HK-2 (cell line): ENCODE results near the gene IGLON5.

Source experiments
- DNase-seq: peaks from one replicate; pipeline ENCODE4 v3.0.0-alpha.2; 2018; ENCODE audit not compliant: unreplicated experiment

IGLON5 gene

GRCh38 chr19:51338563-51339312 lies 27.3 kb downstream of the IGLON5 start:
- peak; percentile 85 for DNase-seq

- no peak for DNase-seq
These were observed 27.9 kb downstream of the IGLON5 start for GRCh38 chr19:51339313-51339686.

DNA sequence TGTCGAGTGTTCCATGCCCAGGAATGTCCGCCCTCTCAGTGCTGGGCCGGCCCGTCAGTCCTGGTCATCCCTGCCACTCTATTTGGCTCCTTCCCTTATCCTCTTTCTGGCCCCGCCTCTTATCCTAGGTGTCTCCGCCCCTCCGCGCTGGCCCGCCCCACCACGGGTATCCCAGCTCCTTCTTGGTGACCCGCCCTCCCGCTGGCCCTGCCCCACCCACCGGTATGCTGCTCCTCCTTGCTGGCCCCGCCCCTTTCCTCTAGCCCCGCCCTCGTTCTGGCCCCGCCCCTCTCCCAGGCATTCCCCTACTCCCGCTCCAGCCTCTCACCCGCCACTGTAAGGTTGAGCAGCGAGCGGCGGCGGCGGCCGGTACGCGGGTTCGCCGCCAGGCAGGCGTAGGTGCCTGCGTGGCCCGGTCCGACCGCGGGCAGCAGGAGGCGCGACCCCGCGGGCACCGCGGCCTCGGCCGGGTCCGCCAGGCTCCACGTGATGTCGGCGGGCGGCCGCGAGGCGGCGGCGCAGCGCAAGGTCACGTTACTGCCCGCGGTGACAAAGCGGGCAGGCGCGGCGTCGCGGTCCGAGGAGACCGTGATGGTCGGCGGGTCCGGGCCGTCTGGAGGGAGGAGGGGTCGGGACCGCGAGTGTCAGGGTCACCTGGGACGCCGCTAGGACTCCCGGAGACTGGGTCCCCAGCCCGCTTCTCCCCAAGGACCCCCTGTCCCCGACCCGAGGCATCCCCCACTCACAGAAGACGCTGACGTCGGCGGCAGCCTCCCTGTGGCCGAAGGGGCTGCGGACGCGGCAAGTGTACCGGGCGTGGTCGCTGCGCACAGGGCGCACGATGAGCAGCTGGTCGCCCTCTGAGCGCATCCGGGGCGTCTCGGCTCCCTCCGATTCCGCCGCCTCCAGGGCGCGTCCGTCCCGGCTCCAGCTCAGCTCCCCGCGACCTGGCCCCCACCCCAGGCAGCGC lies 28.5 kb downstream of the IGLON5 start:
- peak; percentile 100 for DNase-seq

GRCh38 chr19:51341066-51341465 lies 29.6 kb downstream of the IGLON5 start:
- DNase-seq = no peak

GRCh38 chr19:51341976-51342580 lies 30.6 kb downstream of the IGLON5 start, which contains the start of gene VSIG10L:
TSS of gene VSIG10L (minus strand) at chr19:51342139. CDS start at chr19:51342124, 15 bp downstream.
- no peak for DNase-seq

- no peak for DNase-seq
These were observed 31.5 kb downstream of the IGLON5 start for GRCh38 chr19:51342631-51343569.

DNA sequence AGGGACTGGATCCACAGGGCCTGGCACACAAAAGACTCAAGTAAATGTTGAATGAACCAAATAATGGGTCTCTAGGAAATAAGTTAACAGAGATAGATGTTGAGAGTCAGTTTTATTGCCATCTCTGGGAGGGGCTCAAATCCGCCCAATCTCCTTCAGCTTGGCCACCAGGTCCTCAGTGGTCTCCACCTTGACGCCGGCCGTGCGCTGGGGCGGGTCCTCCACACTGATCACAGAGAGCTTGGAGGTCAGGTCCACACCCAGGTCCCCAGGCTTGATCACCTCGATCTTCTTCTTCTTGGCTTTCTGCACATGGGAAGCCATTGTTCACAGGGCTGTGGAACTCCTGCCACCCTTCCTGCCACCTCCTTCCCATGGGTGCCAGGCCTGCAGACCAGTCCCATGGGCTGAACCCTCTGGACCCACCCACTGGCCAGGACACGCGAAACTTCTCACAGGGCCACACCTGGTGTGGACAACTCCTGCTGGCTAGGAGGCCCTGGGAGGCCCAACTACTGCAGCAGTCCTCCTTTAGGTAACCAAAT lies 33.7 kb downstream of the IGLON5 start:
- DNase-seq = no peak

GRCh38 chr19:51346742-51347141 lies 35.3 kb downstream of the IGLON5 start:
- no peak for DNase-seq

GRCh38 chr19:51347209-51347928 lies 35.9 kb downstream of the IGLON5 start:
- no peak for DNase-seq

DNA sequence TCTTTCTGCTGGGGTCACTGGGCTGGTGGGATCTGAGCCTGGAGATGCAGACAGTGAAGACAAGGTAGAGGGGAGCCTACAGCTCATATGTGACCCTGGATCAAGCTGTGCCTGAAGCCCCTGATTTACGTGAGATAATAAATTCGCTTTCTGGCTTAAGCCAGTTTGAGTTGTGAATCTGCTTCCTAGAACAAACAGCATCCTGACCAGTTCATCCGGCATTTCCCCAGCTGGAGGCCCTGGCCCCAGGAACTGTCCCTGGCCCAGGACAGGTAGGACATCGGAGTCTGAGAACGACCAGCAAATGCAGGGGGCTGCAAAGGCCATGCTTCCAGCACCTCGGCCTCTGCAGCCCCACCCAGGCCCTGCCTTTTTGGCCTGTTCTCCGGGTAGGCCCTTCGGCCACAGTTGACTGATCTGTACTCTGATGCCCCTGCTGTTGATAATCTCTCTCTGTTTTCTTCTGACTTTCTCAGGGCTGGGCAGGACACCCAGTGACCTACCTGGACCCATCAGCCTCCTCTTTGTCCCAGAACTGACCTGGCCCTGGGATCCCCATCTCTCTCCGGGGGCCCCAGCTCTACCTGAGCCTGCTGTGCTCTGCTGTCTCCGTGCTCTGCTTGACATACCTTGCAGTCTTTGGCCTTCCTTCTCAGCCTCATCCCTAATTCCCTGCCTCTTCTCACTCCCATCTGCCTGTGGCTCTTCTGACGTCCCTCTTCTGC lies 40.0 kb downstream of the IGLON5 start:
- no peak for DNase-seq

GRCh38 chr19:51352783-51353360 lies 41.4 kb downstream of the IGLON5 start:
- DNase-seq = no peak

GRCh38 chr19:51354103-51354741 lies 42.8 kb downstream of the IGLON5 start:
- no peak for DNase-seq

DNA sequence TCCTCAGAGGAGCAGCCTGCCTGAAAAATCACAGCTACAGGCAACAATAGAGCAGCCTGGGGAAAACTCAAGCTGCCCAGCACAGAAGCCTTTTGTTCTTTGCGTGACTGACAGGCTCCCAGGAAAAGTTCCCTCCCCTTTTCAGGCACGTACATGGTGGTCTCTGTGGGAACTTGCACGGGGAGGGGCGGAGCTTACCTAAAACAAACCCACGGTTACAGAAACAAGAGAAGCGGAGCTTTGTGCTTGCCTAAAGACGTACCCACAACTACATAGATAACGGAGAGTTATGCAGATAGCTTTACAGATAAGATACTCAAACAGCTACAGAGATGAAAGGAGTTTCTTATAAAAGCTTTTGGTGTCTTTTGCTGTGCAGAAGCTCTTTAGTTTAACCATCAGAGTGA lies 43.3 kb downstream of the IGLON5 start:
- DNase-seq = no peak

- DNase-seq = no peak
These were observed 44.8 kb downstream of the IGLON5 start for GRCh38 chr19:51356159-51356801.

GRCh38 chr19:51357952-51358351 lies 46.5 kb downstream of the IGLON5 start:
- DNase-seq = no peak

- peak; percentile 34 for DNase-seq
These were observed 47.9 kb downstream of the IGLON5 start for GRCh38 chr19:51359294-51359693.

GRCh38 chr19:51361239-51361638 lies 49.8 kb downstream of the IGLON5 start:
- no peak for DNase-seq
